ENCODE data around the gene RYR2.

- TF ChIP-seq CTCF (IDR thresholded peaks at IDR 0.05; ENCODE audit: poor library complexity) (no peak), EZH2 (IDR thresholded peaks at IDR 0.05; ENCODE audit: borderline replicate concordance) (no peak), EZH2phosphoT487 (IDR thresholded peaks at IDR 0.05; ENCODE audit: low read depth, severe bottlenecking, unreplicated experiment) (no peak)
Observed at GRCh38 chr1:237852342-237852741, 810.4 kb downstream of the RYR2 start.

All from hepatocyte (in vitro differentiated cells).